Measurements from ENCODE around the gene TEX22.

DNA sequence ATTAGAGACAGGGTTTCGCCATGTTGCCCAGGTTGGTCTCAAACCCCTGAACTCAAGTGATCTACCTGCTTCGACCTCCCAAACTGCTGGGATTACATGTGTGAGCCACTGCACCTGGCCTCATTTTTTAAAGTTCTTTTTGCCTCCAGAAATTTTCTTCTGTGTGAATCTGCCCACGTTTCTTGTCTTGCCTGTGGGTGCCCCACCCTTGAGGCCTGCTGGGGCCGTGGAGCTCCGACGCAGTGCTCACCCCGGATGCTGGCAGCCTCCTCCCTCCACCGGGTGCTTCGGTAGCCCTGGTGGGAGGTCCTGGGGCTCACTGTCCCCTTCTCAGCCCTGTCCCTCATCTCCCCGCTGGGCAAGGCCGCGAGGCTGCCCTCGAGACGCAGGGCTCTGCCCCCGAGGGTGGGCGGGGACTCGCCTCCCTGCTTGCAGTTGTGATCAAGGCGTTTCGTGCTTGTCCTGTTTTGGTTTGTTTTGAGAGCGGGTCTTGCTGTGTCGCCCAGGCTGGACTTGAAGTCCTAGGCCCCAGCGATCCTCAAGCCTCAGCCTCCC, 56.8 kb downstream of the TEX22 start:
- TF ChIP-seq, protein P1, sequence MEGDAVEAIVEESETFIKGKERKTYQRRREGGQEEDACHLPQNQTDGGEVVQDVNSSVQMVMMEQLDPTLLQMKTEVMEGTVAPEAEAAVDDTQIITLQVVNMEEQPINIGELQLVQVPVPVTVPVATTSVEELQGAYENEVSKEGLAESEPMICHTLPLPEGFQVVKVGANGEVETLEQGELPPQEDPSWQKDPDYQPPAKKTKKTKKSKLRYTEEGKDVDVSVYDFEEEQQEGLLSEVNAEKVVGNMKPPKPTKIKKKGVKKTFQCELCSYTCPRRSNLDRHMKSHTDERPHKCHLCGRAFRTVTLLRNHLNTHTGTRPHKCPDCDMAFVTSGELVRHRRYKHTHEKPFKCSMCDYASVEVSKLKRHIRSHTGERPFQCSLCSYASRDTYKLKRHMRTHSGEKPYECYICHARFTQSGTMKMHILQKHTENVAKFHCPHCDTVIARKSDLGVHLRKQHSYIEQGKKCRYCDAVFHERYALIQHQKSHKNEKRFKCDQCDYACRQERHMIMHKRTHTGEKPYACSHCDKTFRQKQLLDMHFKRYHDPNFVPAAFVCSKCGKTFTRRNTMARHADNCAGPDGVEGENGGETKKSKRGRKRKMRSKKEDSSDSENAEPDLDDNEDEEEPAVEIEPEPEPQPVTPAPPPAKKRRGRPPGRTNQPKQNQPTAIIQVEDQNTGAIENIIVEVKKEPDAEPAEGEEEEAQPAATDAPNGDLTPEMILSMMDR (IDR thresholded peaks at IDR 0.05) = no peak
- TF ChIP-seq POLR2A (IDR thresholded peaks at IDR 0.05) = no peak

All from Peyer's patch (tissue), 4 donors.